ENCODE measurements around the gene THRSP. TPM values are rescaled to one million over a fixed set of nuclear protein-coding genes. Genes with fewer than 3 reads are reported as not detected.

Gene THRSP
- total and polyA plus RNA-seq, 10 of the 15 experiments (the other 5 are each of a cell fraction or from before 2014, with no cell fraction given): 0.18 TPM; not detected in 9

GRCh38 chr11:78022397-78023396 is 41.0 kb upstream of the THRSP start, which contains the start of gene KCTD14 (continued):
- TF ChIP-seq MTA3 (IDR thresholded peaks at IDR 0.05; ENCODE audit: borderline replicate concordance, low read length): no peak

- POLR2A ChIA-PET: no interaction called here
- H3K9ac ChIP-seq (ENCODE audit: control insufficient read depth, insufficient read depth, low read length): peak overlapping the region; percentile 34; the same call in 1 of the 2 replicates
- WGBS (ENCODE audit: insufficient coverage, insufficient replicate concordance, low lambda C conversion rate, missing lambda C conversion rate): 84% methylated on average over 5 of the region's 7 CpGs
- no peak overlapping the region for H3K4me3 ChIP-seq
- H3K9me3 ChIP-seq (replicated peaks; ENCODE audit: control insufficient read depth, insufficient read depth, low read length): no peaks in the 10 kb centered on the region
- FAIRE-seq: no peak
- H3K36me3 ChIP-seq (ENCODE audit: control insufficient read depth in 2 of 2, insufficient read depth in 2 of 2, low read length in 1 of 2): no peaks in the 10 kb centered on the region
- intact Hi-C loops (cut with micrococcal nuclease; ENCODE audit: unreplicated experiment): no loop called here
- RAD21 ChIA-PET (ENCODE audit: unreplicated experiment): no interaction called here
- no peaks in the 10 kb centered on the region for H3K79me2 ChIP-seq (ENCODE audit: control insufficient read depth, insufficient read depth, low read length)
- 0 out of 2 replicates have a peak overlapping the region, but pooled peaks have one; percentile 19 for H2AFZ ChIP-seq (ENCODE audit: control insufficient read depth, low read depth, low read length)
- H3K27ac ChIP-seq (ENCODE audit: control insufficient read depth, insufficient read depth): no peak overlapping the region; the same call in 1 of the 2 replicates
- no TSS peak for BruUV-seq (replicated peaks)
- SMC1A ChIA-PET (ENCODE audit: uncharacterized antibody, unreplicated experiment): no interaction called here
- no peak for TF ChIP-seq CEBPB (IDR thresholded peaks at IDR 0.05; ENCODE audit: borderline replicate concordance in 1 of 2, low read depth in 2 of 2, low read length in 2 of 2)
- no peak for TF ChIP-seq BRCA1 (IDR thresholded peaks at IDR 0.05; ENCODE audit: low read depth, low read length)
- no peak for TF ChIP-seq RELB (IDR thresholded peaks at IDR 0.05; ENCODE audit: low read depth)
- no peak for TF ChIP-seq ATF7 (IDR thresholded peaks at IDR 0.05; ENCODE audit: low read depth)
- no peak for TF ChIP-seq CBX3 (IDR thresholded peaks at IDR 0.05; ENCODE audit: borderline replicate concordance, low read depth)
- TF ChIP-seq STAT3 (IDR thresholded peaks at IDR 0.05; ENCODE audit: low read depth, low read length): no peak
- TF ChIP-seq ZNF592 (IDR thresholded peaks at IDR 0.05): no peak
- TF ChIP-seq HCFC1 (IDR thresholded peaks at IDR 0.05; ENCODE audit: low read length): no peak
- H4K20me1 ChIP-seq (ENCODE audit: control insufficient read depth, insufficient read depth): no peaks in the 10 kb centered on the region; the same call in 1 of the 2 replicates
- no peaks in the 10 kb centered on the region for H3K27me3 ChIP-seq (replicated peaks in 1 of 2; ENCODE audit: control insufficient read depth in 2 of 2, insufficient read depth in 2 of 2, low read length in 1 of 2)
- no peaks in the 10 kb centered on the region for H3K4me1 ChIP-seq (ENCODE audit: control insufficient read depth, insufficient read depth, low read length)
- CTCF ChIA-PET: no interaction called here
- ATAC-seq: peak; percentile 57
- peak overlapping the region; percentile 13; the same call in 1 of the 2 replicates for H3K4me2 ChIP-seq (ENCODE audit: control insufficient read depth, insufficient read depth)
- no peak for DNase-seq (ENCODE audit: low read depth, low spot score)
- in situ Hi-C loops (cut with MboI): no loop called here
Observed at GRCh38 chr11:78023426-78023825, 40.2 kb upstream of the THRSP start.

All from GM12878 (cell line).